ENCODE results near the gene GPC5.

DNA sequence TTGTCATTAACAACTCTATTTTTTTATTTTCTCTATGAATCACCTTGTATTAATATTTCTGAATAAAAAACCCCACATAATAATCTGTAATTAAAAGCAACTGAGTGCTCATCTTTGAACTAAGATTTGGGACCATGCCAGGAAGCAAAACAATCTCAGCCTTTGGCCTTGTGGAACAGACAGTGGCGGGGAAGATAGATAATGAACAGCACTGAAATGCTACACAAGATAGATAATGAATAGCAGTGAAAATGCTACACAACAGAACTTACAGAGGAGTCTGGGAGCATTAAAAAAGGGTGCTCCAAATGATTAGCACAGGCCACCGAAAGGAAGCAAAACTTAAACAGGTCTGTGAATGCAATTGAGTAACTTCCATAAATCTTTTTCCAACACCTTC lies 134.9 kb downstream of the GPC5 start:
- TF ChIP-seq KDM5A (IDR thresholded peaks at IDR 0.05) (no peak), CTCF (IDR thresholded peaks at IDR 0.05) (no peak), REST (IDR thresholded peaks at IDR 0.05) (no peak), MAFK (IDR thresholded peaks at IDR 0.05; ENCODE audit: partially characterized antibody) (no peak)

Measured in A549 (cell line).